Measurements from ENCODE around the gene N4BP2L1. TPM values are rescaled to one million over a fixed set of nuclear protein-coding genes. Genes with fewer than 3 reads are reported as not detected.

Gene N4BP2L1
- total RNA-seq, 2 experiments from 2014 or later, result 7.9 to 14.6 TPM

Small RNA genes lying within 50 kb of the gene (small RNA-seq; reads per million reads assigned to genes)
- not detected for gene RF00190

Other genes with a start within 250 kb of the N4BP2L1 start
- 0.10 and 0.32 TPM in 2 replicates for gene ZAR1L, start 112.8 kb downstream of the N4BP2L1 start, total RNA-seq (2014; rRNA removed; shearing (Covaris generic))
- gene ZAR1L, start 112.8 kb downstream of the N4BP2L1 start, total RNA-seq (2022), result 0.76 and 1.1 TPM in 2 replicates
- 16.9 and 25.8 TPM in 2 replicates for gene BRCA2, start 112.6 kb downstream of the N4BP2L1 start, total RNA-seq (2014; rRNA removed; shearing (Covaris generic))
- 34.3 and 36.4 TPM in 2 replicates for gene BRCA2, start 112.6 kb downstream of the N4BP2L1 start, total RNA-seq (2022)
- 54.2 and 57.5 TPM in 2 replicates for gene N4BP2L2, start 110.7 kb upstream of the N4BP2L1 start, total RNA-seq (2014; rRNA removed; shearing (Covaris generic))
- 76.3 and 81.2 TPM in 2 replicates for gene N4BP2L2, start 110.7 kb upstream of the N4BP2L1 start, total RNA-seq (2022)
- 34.1 and 41.2 TPM in 2 replicates for gene PDS5B, start 158.3 kb upstream of the N4BP2L1 start, total RNA-seq (2014; rRNA removed; shearing (Covaris generic))
- gene PDS5B, start 158.3 kb upstream of the N4BP2L1 start, total RNA-seq (2022), result 70.4 and 78.6 TPM in 2 replicates

All from OCI-LY7 (cell line).